ENCODE results near the gene HOXA2.

Gene HOXA2

GRCh38 chr7:27101171-27101956 lies 1.1 kb downstream of the HOXA2 start:
- TF ChIP-seq CTCF (conservative IDR thresholded peaks at IDR 0.05; ENCODE audit: control insufficient read depth, insufficient read depth, low read depth, low read length): no peak
- peak overlapping the region; percentile 31 for H3K4me3 ChIP-seq (ENCODE audit: control insufficient read depth, low read depth, low read length)
- peak; percentile 67 for DNase-seq (ENCODE audit: low read depth)

- peak overlapping the region; percentile 30 for H3K4me3 ChIP-seq (ENCODE audit: control insufficient read depth, low read depth, low read length)
- TF ChIP-seq CTCF (conservative IDR thresholded peaks at IDR 0.05; ENCODE audit: control insufficient read depth, insufficient read depth, low read depth, low read length): no peak
- no peak for DNase-seq (ENCODE audit: low read depth)
Observed at GRCh38 chr7:27100694-27101170, 1.8 kb downstream of the HOXA2 start.

GRCh38 chr7:27099453-27100370 lies 2.8 kb downstream of the HOXA2 start:
- no peak overlapping the region for H3K4me3 ChIP-seq (ENCODE audit: control insufficient read depth, low read depth, low read length)
- DNase-seq (ENCODE audit: low read depth): no peak
- no peak for TF ChIP-seq CTCF (conservative IDR thresholded peaks at IDR 0.05; ENCODE audit: control insufficient read depth, insufficient read depth, low read depth, low read length)

- TF ChIP-seq CTCF (conservative IDR thresholded peaks at IDR 0.05; ENCODE audit: control insufficient read depth, insufficient read depth, low read depth, low read length): no peak
- DNase-seq (ENCODE audit: low read depth): peak; percentile 93
- peak overlapping the region; percentile 93 for H3K4me3 ChIP-seq (ENCODE audit: control insufficient read depth, low read depth, low read length)
Observed at GRCh38 chr7:27098578-27099451, 3.7 kb downstream of the HOXA2 start.

- DNase-seq (ENCODE audit: low read depth): peak; percentile 63
- TF ChIP-seq CTCF (conservative IDR thresholded peaks at IDR 0.05; ENCODE audit: control insufficient read depth, insufficient read depth, low read depth, low read length): no peak
- peak overlapping the region; percentile 93 for H3K4me3 ChIP-seq (ENCODE audit: control insufficient read depth, low read depth, low read length)
Observed at GRCh38 chr7:27097686-27098577, 4.6 kb downstream of the HOXA2 start.

Measured in fibroblast of mammary gland (primary cell).